ENCODE measurements around the gene DDX27. TPM values are rescaled to one million over a fixed set of nuclear protein-coding genes. Genes with fewer than 3 reads are reported as not detected.

DDX27 gene
- total and polyA plus RNA-seq, 2 experiments from 2014 or later = 25.3 to 27.8 TPM

- DNase-seq (ENCODE audit: low read depth in 1 of 2, low spot score in 1 of 2) = no peak
These were observed 33.5 kb downstream of the DDX27 start for GRCh38 chr20:49252556-49253350.

GRCh38 chr20:49256261-49256660, 37.0 kb downstream of the DDX27 start:
- peaks cover 58% of the 10 kb centered on the region for H3K36me3 ChIP-seq
- TF ChIP-seq CTCF (IDR thresholded peaks at IDR 0.05; ENCODE audit: low read depth, low read length) = no peak

More at GRCh38 chr20:49252556-49253350, 33.5 kb downstream of the DDX27 start:
- Histone ChIP-seq H3K4me3 (no peak overlapping the region), H3K9me3 (ENCODE audit: low read depth) (no peaks in the 10 kb centered on the region), H3K4me1 (ENCODE audit: low read depth) (no peaks in the 10 kb centered on the region), H3K27me3 (no peaks in the 10 kb centered on the region), H3K27ac (no peak overlapping the region), H3K36me3 (peaks cover 69% of the 10 kb centered on the region)
- no peak for TF ChIP-seq CTCF (IDR thresholded peaks at IDR 0.05; ENCODE audit: low read depth, low read length)

GRCh38 chr20:49259284-49259683, 40.1 kb downstream of the DDX27 start:
- Histone ChIP-seq H3K9me3 (ENCODE audit: low read depth) (no peaks in the 10 kb centered on the region), H3K36me3 (peaks cover 49% of the 10 kb centered on the region), H3K27me3 (no peaks in the 10 kb centered on the region), H3K4me1 (ENCODE audit: low read depth) (no peaks in the 10 kb centered on the region), H3K4me3 (no peak overlapping the region), H3K27ac (no peak overlapping the region)
- no peak for DNase-seq (ENCODE audit: low read depth in 1 of 2, low spot score in 1 of 2)
- TF ChIP-seq CTCF (IDR thresholded peaks at IDR 0.05; ENCODE audit: low read depth, low read length) = no peak

More at GRCh38 chr20:49256261-49256660, 37.0 kb downstream of the DDX27 start:
- Histone ChIP-seq H3K27ac (no peak overlapping the region), H3K27me3 (no peaks in the 10 kb centered on the region), H3K4me3 (no peak overlapping the region), H3K4me1 (ENCODE audit: low read depth) (no peaks in the 10 kb centered on the region), H3K9me3 (ENCODE audit: low read depth) (no peaks in the 10 kb centered on the region)
- no peak for DNase-seq (ENCODE audit: low read depth in 1 of 2, low spot score in 1 of 2)

GRCh38 chr20:49259799-49260198, 40.6 kb downstream of the DDX27 start:
- no peaks in the 10 kb centered on the region for H3K9me3 ChIP-seq (ENCODE audit: low read depth)
- H3K27me3 ChIP-seq = no peaks in the 10 kb centered on the region
- no peak for DNase-seq (ENCODE audit: low read depth in 1 of 2, low spot score in 1 of 2)
- TF ChIP-seq CTCF (IDR thresholded peaks at IDR 0.05; ENCODE audit: low read depth, low read length) = no peak
- H3K4me1 ChIP-seq (ENCODE audit: low read depth) = no peaks in the 10 kb centered on the region
- no peak overlapping the region for H3K4me3 ChIP-seq
- peaks cover 50% of the 10 kb centered on the region for H3K36me3 ChIP-seq
- H3K27ac ChIP-seq = no peak overlapping the region

GRCh38 chr20:49260218-49260617, 41.0 kb downstream of the DDX27 start:
- Histone ChIP-seq H3K4me3 (no peak overlapping the region), H3K9me3 (ENCODE audit: low read depth) (no peaks in the 10 kb centered on the region), H3K4me1 (ENCODE audit: low read depth) (no peaks in the 10 kb centered on the region), H3K27ac (no peak overlapping the region), H3K27me3 (no peaks in the 10 kb centered on the region), H3K36me3 (peaks cover 54% of the 10 kb centered on the region)
- no peak for TF ChIP-seq CTCF (IDR thresholded peaks at IDR 0.05; ENCODE audit: low read depth, low read length)
- no peak for DNase-seq (ENCODE audit: low read depth in 1 of 2, low spot score in 1 of 2)
